ENCODE results near the gene EYS.

EYS gene

GRCh38 chr6:65259059-65259458, 448.0 kb downstream of the EYS start:
- DNase-seq (ENCODE audit: insufficient read length, low spot score) (no peak), FAIRE-seq (no peak)

GRCh38 chr6:65253041-65253440, 454.0 kb downstream of the EYS start:
- FAIRE-seq (no peak), DNase-seq (ENCODE audit: insufficient read length, low spot score) (no peak)

DNA sequence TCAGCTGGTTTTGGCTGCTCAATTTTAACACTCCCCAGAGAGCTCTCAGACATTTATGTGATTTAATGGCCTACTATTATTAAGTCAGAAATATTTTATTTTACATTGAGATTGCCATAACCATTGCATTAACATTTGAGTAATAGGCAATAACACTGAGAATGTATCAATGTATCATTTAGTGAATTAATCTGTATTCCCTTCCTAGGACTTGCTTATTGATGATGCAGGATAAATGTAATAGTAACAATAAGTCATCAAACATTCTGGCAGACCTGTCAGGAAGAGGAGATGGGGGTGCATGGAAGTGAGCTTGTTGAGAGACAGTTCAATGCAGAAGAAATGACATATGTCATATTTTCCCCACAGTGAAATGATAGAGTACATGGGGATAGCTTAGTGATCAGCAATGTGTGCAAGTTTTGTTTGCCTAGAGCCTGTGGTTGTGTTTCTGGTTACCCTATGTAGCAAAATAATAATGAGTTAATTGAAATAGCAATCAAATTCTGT, 458.9 kb downstream of the EYS start:
- DNase-seq (ENCODE audit: insufficient read length, low spot score) (no peak), FAIRE-seq (no peak)

GRCh38 chr6:65231616-65232015, 475.4 kb downstream of the EYS start:
- DNase-seq (ENCODE audit: insufficient read length, low spot score) (no peak), FAIRE-seq (no peak)

GRCh38 chr6:65229825-65230224, 477.2 kb downstream of the EYS start:
- no peak for DNase-seq (ENCODE audit: insufficient read length, low spot score)
- FAIRE-seq: no peak

DNA sequence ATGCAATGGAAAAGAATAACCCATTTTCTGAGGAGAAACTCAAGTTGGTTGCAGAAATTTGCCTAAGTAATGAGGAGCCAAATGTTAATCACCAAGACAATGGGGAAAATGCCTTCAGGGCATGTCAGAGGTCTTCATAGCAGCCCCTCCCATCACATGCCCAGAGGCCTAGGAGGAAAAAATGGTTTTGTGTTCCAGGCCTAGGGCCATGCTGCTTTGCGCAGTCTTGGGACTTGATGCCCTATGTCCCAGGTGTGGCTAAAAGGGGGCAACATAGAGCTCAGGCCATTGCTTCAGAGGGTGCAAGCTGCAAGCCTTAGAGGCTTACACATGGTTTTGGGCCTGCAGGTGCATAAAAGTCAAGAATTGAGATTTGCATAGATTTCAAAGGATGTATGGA, 485.9 kb downstream of the EYS start:
- FAIRE-seq (no peak), DNase-seq (ENCODE audit: insufficient read length, low spot score) (no peak)

GRCh38 chr6:65202738-65203137, 504.3 kb downstream of the EYS start:
- no peak for DNase-seq (ENCODE audit: insufficient read length, low spot score)
- no peak for FAIRE-seq

DNA sequence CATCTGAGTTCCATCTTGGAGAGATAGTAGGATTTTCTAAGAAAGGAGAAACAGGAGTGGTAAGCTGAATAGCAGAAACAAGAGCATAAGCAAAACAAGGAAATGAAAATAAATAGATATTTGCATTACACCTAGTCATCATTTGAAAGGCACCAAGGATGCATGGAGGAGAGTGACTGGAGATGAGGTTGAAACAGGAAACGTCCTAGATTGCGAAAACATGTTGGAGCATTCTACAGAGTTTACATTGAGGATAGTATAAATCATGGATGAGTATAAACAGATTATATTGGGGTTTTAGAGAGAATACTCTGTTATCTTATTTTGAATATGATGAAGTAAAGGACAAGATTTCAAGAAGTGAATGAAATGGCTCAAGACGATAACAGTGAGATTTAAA, 507.3 kb downstream of the EYS start:
- FAIRE-seq: no peak
- DNase-seq (ENCODE audit: insufficient read length, low spot score): no peak

DNA sequence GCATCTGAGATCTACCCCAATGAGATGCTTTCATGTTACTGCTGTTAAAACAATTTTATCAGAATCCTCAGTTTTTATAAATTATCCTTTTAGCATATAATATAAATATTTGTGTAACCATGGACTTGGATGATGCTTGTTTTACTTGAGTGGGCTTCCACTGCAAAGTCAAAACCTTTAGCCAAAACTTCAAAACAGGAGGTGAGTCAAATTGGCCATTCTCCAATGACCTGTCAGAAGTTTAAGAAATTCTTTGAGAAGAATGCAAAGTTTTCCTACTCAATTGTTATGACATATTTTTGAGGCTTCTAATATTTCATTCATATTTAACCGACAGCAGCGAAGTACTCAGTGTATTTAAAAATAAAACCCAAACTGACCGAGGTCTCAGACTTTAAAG, 507.9 kb downstream of the EYS start:
- FAIRE-seq (no peak), DNase-seq (ENCODE audit: insufficient read length, low spot score) (no peak)

- FAIRE-seq (no peak), DNase-seq (ENCODE audit: insufficient read length, low spot score) (no peak)
Measured at GRCh38 chr6:65191471-65191870, 515.6 kb downstream of the EYS start.

GRCh38 chr6:65189236-65189881, 517.7 kb downstream of the EYS start:
- DNase-seq (ENCODE audit: insufficient read length, low spot score) (no peak), FAIRE-seq (peak; percentile 40)

DNA sequence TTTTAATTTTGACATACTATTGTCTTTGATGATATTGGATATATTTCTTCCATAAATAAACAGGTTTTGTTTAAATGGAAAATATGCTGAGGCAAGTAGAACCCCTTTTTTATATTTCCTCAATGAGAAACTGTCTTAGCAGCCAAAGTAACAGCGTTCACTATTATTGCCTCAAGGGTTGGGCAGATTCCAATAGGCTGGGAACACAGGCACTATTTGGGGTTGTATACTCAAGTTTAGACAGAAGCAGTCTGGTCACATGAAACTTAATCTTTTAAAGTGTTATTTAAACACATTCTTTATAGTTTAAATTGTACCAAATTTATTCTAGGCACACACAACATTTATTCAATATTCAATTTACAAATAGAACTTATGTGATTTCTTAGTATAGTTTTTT, 520.2 kb downstream of the EYS start:
- FAIRE-seq (no peak), DNase-seq (ENCODE audit: insufficient read length, low spot score) (no peak)

DNA sequence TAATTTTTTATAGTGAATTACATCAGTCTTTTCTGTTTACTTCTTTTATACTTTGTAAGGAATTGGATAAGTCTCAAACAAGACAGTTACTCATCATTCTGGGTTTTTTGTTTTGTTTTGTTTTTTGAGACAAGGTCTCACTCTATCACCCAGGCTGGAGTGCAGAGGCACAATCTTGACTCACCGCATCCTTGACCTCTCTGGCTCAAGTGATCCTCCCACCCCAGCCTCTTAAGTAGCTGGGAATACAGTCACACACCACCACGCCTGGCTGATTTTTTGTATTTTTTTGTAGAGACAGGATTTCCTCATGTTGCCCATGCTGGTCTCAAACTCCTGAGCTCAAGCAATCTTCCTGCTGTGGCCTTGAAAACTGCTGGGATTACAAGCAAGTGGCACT, 524.3 kb downstream of the EYS start:
- FAIRE-seq (no peak), DNase-seq (ENCODE audit: insufficient read length, low spot score) (no peak)

DNA sequence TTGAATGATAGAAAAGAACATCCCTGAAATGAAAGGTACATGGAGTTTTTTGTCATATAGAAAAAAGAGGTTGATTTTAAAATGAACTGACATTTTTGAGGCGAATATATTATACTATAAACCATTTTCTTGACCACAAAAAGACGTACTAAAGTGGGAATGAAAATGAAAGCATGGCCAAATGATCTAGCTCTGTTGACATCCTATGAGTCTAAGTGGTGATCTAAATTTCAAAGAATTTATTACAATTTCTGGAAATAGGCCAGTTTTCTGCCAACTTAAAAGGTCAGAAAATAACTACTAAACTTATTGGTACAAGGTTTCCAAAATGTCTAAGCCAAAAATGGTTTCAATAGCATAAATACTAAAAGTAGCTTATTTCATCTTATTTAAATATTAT, 536.8 kb downstream of the EYS start:
- FAIRE-seq (no peak), DNase-seq (ENCODE audit: insufficient read length, low spot score) (no peak)

DNA sequence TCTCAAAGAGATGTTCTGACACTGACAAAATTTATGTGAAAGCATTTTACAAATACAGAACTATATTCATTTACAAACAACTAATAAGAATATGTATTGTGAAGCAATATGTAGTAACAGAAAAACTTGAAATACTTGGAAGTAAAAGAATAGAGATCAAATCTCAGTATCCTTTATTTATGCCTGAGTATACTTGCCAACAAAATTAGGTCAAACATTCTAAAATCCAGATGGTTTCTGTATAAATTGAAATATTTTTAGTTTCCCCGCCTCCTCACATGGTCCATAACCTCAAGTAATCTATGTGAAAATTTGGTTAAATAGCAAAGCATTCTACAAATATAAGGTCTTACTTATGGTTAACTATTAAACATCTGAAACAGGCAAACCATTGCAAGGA, 545.4 kb downstream of the EYS start:
- no peak for FAIRE-seq

GRCh38 chr6:65157025-65157424, 550.0 kb downstream of the EYS start:
- no peak for FAIRE-seq
- no peak for DNase-seq (ENCODE audit: insufficient read length, low spot score)

More for the DNA sequence above, 545.4 kb downstream of the EYS start:
- DNase-seq (ENCODE audit: insufficient read length, low spot score): no peak

- no peak for FAIRE-seq
- DNase-seq (ENCODE audit: insufficient read length, low spot score): no peak
Measured at GRCh38 chr6:65155083-65155482, 551.9 kb downstream of the EYS start.

GRCh38 chr6:65149841-65150240, 557.2 kb downstream of the EYS start:
- FAIRE-seq: no peak
- no peak for DNase-seq (ENCODE audit: insufficient read length, low spot score)

- FAIRE-seq (no peak), DNase-seq (ENCODE audit: insufficient read length, low spot score) (no peak)
Measured at GRCh38 chr6:65148839-65149238, 558.2 kb downstream of the EYS start.

- FAIRE-seq: no peak
- no peak for DNase-seq (ENCODE audit: insufficient read length, low spot score)
Measured at GRCh38 chr6:65135567-65135966, 571.5 kb downstream of the EYS start.

- no peak for DNase-seq (ENCODE audit: insufficient read length, low spot score)
- no peak for FAIRE-seq
Measured at GRCh38 chr6:65126667-65127066, 580.4 kb downstream of the EYS start.

DNA sequence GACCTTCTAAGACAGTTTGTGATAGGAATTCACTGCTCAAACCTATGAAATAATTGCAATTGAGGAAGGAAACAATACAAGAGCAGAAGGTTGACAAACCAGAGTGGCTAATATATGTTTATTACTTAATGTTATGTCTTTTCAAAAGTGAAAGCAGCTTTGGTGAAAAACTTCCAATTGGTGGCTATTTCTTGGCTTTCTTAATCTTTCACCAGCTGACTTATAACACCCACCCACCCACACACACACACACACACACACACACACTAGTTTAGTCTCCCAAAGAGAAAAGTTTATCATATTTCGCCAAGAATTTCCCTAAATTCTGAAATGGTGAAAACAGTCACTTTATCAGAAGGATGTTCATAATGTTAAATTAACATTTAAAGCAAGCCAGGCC, 583.5 kb downstream of the EYS start:
- no peak for DNase-seq (ENCODE audit: insufficient read length, low spot score)
- FAIRE-seq: no peak

GRCh38 chr6:65117817-65118409, 589.1 kb downstream of the EYS start:
- FAIRE-seq: no peak
- DNase-seq (ENCODE audit: insufficient read length, low spot score): no peak

All from GM19239 (cell line).